K562 (cell line): ENCODE measurements around the gene CAPZA1. TPM values are rescaled to one million over a fixed set of nuclear protein-coding genes. Genes with fewer than 3 reads are reported as not detected.

Experiments used
- FOXM1 ChIP-seq, 2 experiments: fragments of 450-650 bp in 1 of 2; sonication (generic) in 1 of 2; formaldehyde crosslinking in 1 of 2; IDR thresholded peaks; 2 replicates each; pipeline versions ENCODE4 v1.6.1 to v1.9.0; 2017 to 2022; ENCODE audit warnings: low read depth in 2 of 2, mild to moderate bottlenecking in 2 of 2, missing genetic modification reagents in 1 of 2, moderate library complexity in 1 of 2
- MBD2 ChIP-seq: sonication (generic); IDR thresholded peaks from 2 replicates; pipeline ENCODE4 v1.6.1; 2016; ENCODE audit warnings: low read depth, borderline replicate concordance
- RAD21 ChIP-seq, 2 experiments: fragments of 250-450 bp in 1 of 2; fragments of 450-650 bp in 1 of 2; sonication (Bioruptor Pico) in 1 of 2; formaldehyde crosslinking in 1 of 2; IDR thresholded peaks in 1 of 2; conservative IDR thresholded peaks in 1 of 2; 2 replicates each; pipeline versions ENCODE4 v1.4.0 to v1.8.0; 2020 to 2022; ENCODE audit warnings: mild to moderate bottlenecking in 2 of 2, moderate library complexity in 1 of 2
- RCOR1 ChIP-seq, 2 experiments: IDR thresholded peaks; 2 replicates each; pipeline ENCODE4 v1.6.1; 2012; ENCODE audit warnings: low read depth in 2 of 2, low read length in 2 of 2, borderline replicate concordance in 1 of 2, improper control_type of control experiment in 1 of 2
- ZNF592 ChIP-seq: fragments of 450-650 bp; IDR thresholded peaks from 2 replicates; pipeline ENCODE4 v1.6.1; 2017; ENCODE audit warnings: antibody characterized with exemption, mild to moderate bottlenecking
- polyA plus RNA-seq, 8 experiments: library from polyadenylated mRNA; depleted of rRNA in 4 of 8; stranded (reverse) in 5 of 8; unstranded in 3 of 8; fragments of >200 nt; fragmentation: Nextera tagmentation in 2 of 8; fragmentation: Illumina TruSeq in 1 of 8; extraction: Ambion mirVana in 2 of 8; extraction: Trizol in 1 of 8; gene quantifications; 2 replicates each; pipeline versions ENCODE4 v1.2.1 to v1.2.3, GENCODE V29; 2011 to 2014; ENCODE audit warnings: inconsistent platforms in 1 of 8, missing spikeins in 1 of 8
- total RNA-seq, 7 experiments: library from RNA; depleted of rRNA in 6 of 7; stranded (reverse); fragments of >200 nt in 6 of 7; fragmentation: Illumina TruSeq in 2 of 7; extraction: Trizol in 2 of 7; gene quantifications; 2 replicates each; pipeline versions ENCODE4 v1.2.1 to v1.2.3, GENCODE V29; 2011 to 2021; ENCODE audit warnings: low replicate concordance in 1 of 7
- TF ChIP-seq, protein P1 (sequence below), 2 experiments: fragments of 450-650 bp; formaldehyde crosslinking in 1 of 2; IDR thresholded peaks; 2 replicates each; pipeline versions ENCODE4 v1.4.0 to v1.6.1; 2014 to 2020; ENCODE audit warnings: mild to moderate bottlenecking in 2 of 2, borderline replicate concordance in 1 of 2, low read depth in 1 of 2
- TF ChIP-seq, protein P2 (sequence below): sonication (generic); formaldehyde crosslinking; IDR thresholded peaks from 2 replicates; pipeline ENCODE4 v1.8.1; 2023; ENCODE audit warnings: mild to moderate bottlenecking, missing genetic modification reagents, moderate library complexity

Gene CAPZA1
- total and polyA plus RNA-seq, 9 of the 15 experiments (the other 6 are each of a cell fraction or from before 2014, with no cell fraction given) = 237 to 1,020 (median 306) TPM

- TF ChIP-seq, protein P1, sequence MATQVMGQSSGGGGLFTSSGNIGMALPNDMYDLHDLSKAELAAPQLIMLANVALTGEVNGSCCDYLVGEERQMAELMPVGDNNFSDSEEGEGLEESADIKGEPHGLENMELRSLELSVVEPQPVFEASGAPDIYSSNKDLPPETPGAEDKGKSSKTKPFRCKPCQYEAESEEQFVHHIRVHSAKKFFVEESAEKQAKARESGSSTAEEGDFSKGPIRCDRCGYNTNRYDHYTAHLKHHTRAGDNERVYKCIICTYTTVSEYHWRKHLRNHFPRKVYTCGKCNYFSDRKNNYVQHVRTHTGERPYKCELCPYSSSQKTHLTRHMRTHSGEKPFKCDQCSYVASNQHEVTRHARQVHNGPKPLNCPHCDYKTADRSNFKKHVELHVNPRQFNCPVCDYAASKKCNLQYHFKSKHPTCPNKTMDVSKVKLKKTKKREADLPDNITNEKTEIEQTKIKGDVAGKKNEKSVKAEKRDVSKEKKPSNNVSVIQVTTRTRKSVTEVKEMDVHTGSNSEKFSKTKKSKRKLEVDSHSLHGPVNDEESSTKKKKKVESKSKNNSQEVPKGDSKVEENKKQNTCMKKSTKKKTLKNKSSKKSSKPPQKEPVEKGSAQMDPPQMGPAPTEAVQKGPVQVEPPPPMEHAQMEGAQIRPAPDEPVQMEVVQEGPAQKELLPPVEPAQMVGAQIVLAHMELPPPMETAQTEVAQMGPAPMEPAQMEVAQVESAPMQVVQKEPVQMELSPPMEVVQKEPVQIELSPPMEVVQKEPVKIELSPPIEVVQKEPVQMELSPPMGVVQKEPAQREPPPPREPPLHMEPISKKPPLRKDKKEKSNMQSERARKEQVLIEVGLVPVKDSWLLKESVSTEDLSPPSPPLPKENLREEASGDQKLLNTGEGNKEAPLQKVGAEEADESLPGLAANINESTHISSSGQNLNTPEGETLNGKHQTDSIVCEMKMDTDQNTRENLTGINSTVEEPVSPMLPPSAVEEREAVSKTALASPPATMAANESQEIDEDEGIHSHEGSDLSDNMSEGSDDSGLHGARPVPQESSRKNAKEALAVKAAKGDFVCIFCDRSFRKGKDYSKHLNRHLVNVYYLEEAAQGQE (IDR thresholded peaks at IDR 0.05; ENCODE audit: borderline replicate concordance) = peak; percentile 86
- TF ChIP-seq, protein P1 (CRISPR knock-in tag; IDR thresholded peaks at IDR 0.05; ENCODE audit: low read depth) = 0 out of 2 replicates have a peak, but pooled peaks have one; percentile 20
- TF ChIP-seq RCOR1 (IDR thresholded peaks at IDR 0.05; ENCODE audit: borderline replicate concordance in 1 of 2, low read depth in 2 of 2, low read length in 2 of 2) (peak in 1 of 2 experiments; percentile 85; a peak in 2 of 4 replicates), RAD21 (CRISPR knock-in tag; conservative IDR thresholded peaks at IDR 0.05 in 1 of 2, IDR thresholded peaks at IDR 0.05 in 1 of 2) (no peak; a peak in 1 of 4 replicates), ZNF592 (peak; percentile 52; the same call in 1 of the 2 replicates), FOXM1 (IDR thresholded peaks at IDR 0.05; ENCODE audit: low read depth) (no peak), FOXM1 (CRISPR knock-in tag; IDR thresholded peaks at IDR 0.05; ENCODE audit: low read depth) (peak; percentile 9; the same call in 1 of the 2 replicates), MBD2 (peak; percentile 58; the same call in 1 of the 2 replicates)
- TF ChIP-seq, protein P2, sequence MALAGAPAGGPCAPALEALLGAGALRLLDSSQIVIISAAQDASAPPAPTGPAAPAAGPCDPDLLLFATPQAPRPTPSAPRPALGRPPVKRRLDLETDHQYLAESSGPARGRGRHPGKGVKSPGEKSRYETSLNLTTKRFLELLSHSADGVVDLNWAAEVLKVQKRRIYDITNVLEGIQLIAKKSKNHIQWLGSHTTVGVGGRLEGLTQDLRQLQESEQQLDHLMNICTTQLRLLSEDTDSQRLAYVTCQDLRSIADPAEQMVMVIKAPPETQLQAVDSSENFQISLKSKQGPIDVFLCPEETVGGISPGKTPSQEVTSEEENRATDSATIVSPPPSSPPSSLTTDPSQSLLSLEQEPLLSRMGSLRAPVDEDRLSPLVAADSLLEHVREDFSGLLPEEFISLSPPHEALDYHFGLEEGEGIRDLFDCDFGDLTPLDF = 0 out of 2 replicates have a peak, but pooled peaks have one; percentile 13
Measured at GRCh38 chr1:112619518-112620376, at the start of gene CAPZA1 (continued).
